ENCODE results near the gene SMIM8.
A peak's percentile ranks its signal among the peaks of the same experiment; 100 is the strongest.

Gene SMIM8

DNA sequence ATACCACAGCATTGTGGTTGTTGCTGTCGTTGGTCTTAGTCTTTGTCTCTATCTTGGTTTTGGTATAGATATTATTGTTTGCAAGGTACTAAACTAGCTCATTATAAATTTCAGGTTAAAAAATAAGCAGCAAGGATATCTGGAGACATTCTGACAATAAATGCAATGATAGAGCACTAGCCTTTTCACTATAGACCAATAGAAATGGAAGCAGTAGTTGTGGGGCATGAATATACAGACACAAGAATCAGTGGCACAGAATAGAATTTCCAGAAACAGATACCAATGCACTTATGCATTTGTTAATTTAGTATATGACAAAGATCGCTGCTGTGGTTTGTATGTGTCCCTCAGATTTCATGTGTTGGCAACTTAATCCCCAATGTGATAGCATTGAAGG lies 54.3 kb downstream of the SMIM8 start:
- no peak for DNase-seq (ENCODE audit: low spot score)
- in situ Hi-C loops (cut with MboI; ENCODE audit: low sequenced_read_pairs, unreplicated experiment) = loop anchor here (25.0 kb wide), 2 partner anchors 314 to 1486 kb away; no protein-coding TSS in a partner anchor
- TF ChIP-seq, protein P1, sequence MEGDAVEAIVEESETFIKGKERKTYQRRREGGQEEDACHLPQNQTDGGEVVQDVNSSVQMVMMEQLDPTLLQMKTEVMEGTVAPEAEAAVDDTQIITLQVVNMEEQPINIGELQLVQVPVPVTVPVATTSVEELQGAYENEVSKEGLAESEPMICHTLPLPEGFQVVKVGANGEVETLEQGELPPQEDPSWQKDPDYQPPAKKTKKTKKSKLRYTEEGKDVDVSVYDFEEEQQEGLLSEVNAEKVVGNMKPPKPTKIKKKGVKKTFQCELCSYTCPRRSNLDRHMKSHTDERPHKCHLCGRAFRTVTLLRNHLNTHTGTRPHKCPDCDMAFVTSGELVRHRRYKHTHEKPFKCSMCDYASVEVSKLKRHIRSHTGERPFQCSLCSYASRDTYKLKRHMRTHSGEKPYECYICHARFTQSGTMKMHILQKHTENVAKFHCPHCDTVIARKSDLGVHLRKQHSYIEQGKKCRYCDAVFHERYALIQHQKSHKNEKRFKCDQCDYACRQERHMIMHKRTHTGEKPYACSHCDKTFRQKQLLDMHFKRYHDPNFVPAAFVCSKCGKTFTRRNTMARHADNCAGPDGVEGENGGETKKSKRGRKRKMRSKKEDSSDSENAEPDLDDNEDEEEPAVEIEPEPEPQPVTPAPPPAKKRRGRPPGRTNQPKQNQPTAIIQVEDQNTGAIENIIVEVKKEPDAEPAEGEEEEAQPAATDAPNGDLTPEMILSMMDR (IDR thresholded peaks at IDR 0.05; ENCODE audit: borderline replicate concordance, control extremely low read depth, extremely low read depth, insufficient read depth, missing control alignments) = no peak

DNA sequence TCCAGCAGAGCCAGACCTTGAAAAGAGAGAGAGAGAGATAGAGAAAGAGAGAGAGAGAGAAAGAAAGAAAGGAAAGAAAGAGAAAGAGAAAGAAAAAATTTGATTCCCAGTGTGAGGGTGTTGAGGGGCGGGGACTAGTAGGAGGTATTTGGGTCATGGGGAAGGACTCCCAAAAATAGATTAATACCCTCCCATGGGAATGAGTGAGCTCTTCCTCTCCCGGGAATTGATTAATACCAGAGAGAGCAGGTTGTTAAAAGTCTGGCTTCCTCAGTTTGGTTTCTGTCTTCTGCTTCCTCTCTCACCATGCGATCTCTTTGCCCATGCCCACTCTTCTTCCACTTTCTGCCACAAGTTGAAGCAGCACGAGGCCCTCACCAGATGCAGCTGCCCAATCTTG lies 56.6 kb downstream of the SMIM8 start:
- no peak for DNase-seq (ENCODE audit: low spot score)
- in situ Hi-C loops (cut with MboI; ENCODE audit: low sequenced_read_pairs, unreplicated experiment) = loop anchor here (25.0 kb wide), 2 partner anchors 317 to 1483 kb away; no protein-coding TSS in a partner anchor
- TF ChIP-seq, protein P1 (IDR thresholded peaks at IDR 0.05; ENCODE audit: borderline replicate concordance, control extremely low read depth, extremely low read depth, insufficient read depth, missing control alignments) = no peak

DNA sequence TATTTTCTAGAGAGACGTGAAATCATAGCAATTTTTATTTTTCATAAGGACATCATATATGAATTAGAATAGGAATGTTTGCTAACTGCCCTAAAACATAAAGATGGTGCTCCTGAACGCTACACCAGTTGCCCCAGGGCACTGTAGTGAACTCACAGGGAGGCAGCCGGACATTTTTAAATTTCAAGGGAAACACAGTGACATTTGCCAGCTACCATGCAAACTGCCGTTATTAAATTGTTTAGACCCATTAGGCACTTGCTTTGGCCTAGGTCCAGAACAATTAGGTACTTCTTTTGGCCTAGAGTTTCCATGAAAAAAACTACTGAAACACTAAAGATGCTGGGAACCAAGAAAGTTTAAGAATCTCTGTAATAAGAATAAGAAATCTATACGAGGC lies 60.5 kb downstream of the SMIM8 start:
- TF ChIP-seq, protein P1 (IDR thresholded peaks at IDR 0.05; ENCODE audit: borderline replicate concordance, control extremely low read depth, extremely low read depth, insufficient read depth, missing control alignments) = no peak
- DNase-seq (ENCODE audit: low spot score) = no peak
- in situ Hi-C loops (cut with MboI; ENCODE audit: low sequenced_read_pairs, unreplicated experiment) = loop anchor here (25.0 kb wide), 2 partner anchors 321 to 1479 kb away; no protein-coding TSS in a partner anchor

DNA sequence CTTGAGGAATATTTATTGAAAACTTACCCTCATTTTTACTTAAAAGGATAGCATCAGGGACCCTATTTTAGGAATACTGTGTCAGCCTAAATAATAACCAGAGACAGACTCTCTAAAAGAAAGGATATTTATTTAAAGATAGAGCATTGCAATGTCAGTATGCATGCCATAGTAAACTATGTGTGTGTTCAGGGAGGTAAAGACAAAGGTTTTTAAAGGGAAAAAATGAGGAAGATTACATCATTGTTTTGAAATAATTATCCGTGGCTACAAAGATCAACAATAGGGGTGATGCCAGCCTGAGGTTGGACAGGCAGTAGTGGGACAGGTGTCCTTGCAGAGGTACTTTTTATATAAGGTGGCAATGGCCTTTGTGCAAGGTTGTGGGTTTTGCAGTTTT lies 61.6 kb downstream of the SMIM8 start:
- in situ Hi-C loops (cut with MboI; ENCODE audit: low sequenced_read_pairs, unreplicated experiment) = loop anchor here (25.0 kb wide), 2 partner anchors 322 to 1478 kb away; no protein-coding TSS in a partner anchor
- TF ChIP-seq, protein P1 (IDR thresholded peaks at IDR 0.05; ENCODE audit: borderline replicate concordance, control extremely low read depth, extremely low read depth, insufficient read depth, missing control alignments) = no peak

DNA sequence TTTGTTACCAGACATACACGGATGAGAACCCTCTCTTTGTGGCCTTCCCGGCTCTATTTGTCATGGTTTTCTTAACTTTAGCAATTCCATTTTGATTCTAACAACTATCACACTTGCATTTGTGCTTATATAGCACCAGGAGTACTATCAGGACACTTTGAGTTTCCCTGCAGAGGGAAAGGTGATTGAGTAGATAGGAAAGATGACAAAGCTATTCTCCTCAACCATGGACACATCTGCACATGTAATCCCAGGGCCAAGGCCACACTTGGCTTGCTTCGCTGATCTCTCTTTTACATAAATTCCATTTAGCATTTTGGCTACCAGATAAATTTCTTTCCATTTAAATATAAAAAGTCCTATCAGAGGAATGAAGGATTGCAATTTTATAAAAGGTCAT lies 62.1 kb downstream of the SMIM8 start:
- in situ Hi-C loops (cut with MboI; ENCODE audit: low sequenced_read_pairs, unreplicated experiment) = loop anchor here (25.0 kb wide), 2 partner anchors 322 to 1478 kb away; no protein-coding TSS in a partner anchor
- no peak for DNase-seq (ENCODE audit: low spot score)
- TF ChIP-seq, protein P1 (IDR thresholded peaks at IDR 0.05; ENCODE audit: borderline replicate concordance, control extremely low read depth, extremely low read depth, insufficient read depth, missing control alignments) = no peak

More for the DNA sequence above, 61.6 kb downstream of the SMIM8 start:
- no peak for DNase-seq (ENCODE audit: low spot score)

DNA sequence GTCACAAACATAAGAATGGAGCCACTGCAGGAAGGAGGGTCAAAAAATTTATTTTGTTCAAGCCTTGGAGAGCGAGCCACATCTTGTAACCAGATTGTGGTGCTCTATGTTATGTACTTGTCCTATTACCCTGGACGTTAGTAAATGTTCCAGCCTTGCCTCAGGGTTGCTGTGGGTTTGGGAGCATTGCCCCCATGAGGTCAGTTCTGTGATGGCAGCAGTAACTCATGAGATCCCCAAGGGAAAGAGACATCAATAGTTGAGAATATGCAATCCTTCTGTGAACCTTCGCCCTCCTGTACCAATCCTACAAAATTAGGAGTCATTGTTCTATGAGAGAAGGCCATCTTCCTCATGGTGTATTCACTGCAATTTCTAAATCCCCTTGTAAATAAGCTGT lies 68.9 kb downstream of the SMIM8 start:
- in situ Hi-C loops (cut with MboI; ENCODE audit: low sequenced_read_pairs, unreplicated experiment) = loop anchor here (10.0 to 25.0 kb wide), 3 partner anchors 257 to 1471 kb away; no protein-coding TSS in a partner anchor
- DNase-seq (ENCODE audit: low spot score) = peak; percentile 51
- TF ChIP-seq, protein P1 (IDR thresholded peaks at IDR 0.05; ENCODE audit: borderline replicate concordance, control extremely low read depth, extremely low read depth, insufficient read depth, missing control alignments) = peak; percentile 67
